Measurements from ENCODE around the gene CBLN1. TPM values are rescaled to one million over a fixed set of nuclear protein-coding genes. Genes with fewer than 3 reads are reported as not detected.
A peak's percentile ranks its signal among the peaks of the same experiment; 100 is the strongest.

CBLN1 gene
- total RNA-seq, 1 experiment from 2014 or later = 5.6 TPM

DNA sequence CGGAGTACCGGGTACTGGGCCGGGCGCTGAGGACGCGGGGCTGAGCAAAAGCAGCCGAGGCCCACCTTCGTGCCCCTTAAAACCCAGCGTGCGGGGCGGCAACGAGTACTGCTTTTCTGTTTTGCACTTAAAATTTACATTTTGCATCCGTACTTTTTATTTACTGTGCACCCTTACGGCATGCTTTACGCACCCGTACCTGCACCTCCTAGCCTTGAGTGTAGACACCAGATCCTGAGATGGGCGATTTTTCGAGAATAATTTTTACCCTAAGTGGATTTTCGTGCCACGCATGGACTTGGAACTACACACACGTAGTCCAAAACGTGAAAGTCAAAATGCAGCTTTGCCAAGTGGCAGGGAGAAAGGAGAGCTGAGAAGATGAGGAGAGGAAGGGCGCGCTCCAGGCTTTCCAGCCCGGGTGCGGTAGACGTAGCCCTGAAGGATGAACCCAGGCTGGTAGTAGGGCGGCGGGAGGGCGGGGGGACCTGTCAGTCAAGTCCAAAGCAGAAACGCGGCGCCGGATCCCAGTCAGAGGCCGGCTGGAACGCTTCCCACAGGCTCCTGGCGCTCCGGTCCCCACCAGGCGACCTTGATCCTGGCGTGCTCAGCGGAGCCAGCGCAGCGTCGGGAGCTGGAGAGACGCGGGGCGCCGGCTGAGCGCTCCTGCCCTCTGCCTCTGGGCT lies 1.2 kb upstream of the CBLN1 start:
- peaks cover 77% of the 10 kb centered on the region for H3K27me3 Mint-ChIP-seq (ENCODE audit: low read depth)
- H3K9me3 Mint-ChIP-seq = no peaks in the 10 kb centered on the region
- CTCF ChIA-PET = interaction anchor here (0.6 to 2.5 kb wide), 14 partner anchors 10 to 660 kb away, joined by 3 to 12 read pairs (median 4); no protein-coding TSS in a partner anchor
- POLR2A ChIA-PET = no interaction called here
- no peaks in the 10 kb centered on the region for H3K36me3 Mint-ChIP-seq
- DNase-seq (ENCODE audit: low spot score) = peak; percentile 75
- H3K4me3 Mint-ChIP-seq = peak overlapping the region; percentile 88
- ATAC-seq = peak; percentile 6; the same call in 1 of the 2 replicates
- TF ChIP-seq, protein P1, sequence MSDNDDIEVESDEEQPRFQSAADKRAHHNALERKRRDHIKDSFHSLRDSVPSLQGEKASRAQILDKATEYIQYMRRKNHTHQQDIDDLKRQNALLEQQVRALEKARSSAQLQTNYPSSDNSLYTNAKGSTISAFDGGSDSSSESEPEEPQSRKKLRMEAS (CRISPR knock-in tag; IDR thresholded peaks at IDR 0.05) = peak; percentile 17; the same call in 1 of the 2 replicates
- TF ChIP-seq JUN (CRISPR knock-in tag; IDR thresholded peaks at IDR 0.05) (no peak), PRDM15 (CRISPR knock-in tag; IDR thresholded peaks at IDR 0.05) (peak; percentile 76), FOXK1 (CRISPR knock-in tag; IDR thresholded peaks at IDR 0.05) (no peak), EMX1 (CRISPR knock-in tag; IDR thresholded peaks at IDR 0.05) (no peak), SMAD3 (CRISPR knock-in tag; IDR thresholded peaks at IDR 0.05; ENCODE audit: borderline replicate concordance) (no peak), KAT7 (CRISPR knock-in tag; IDR thresholded peaks at IDR 0.05; ENCODE audit: borderline replicate concordance) (no peak)
- H3K4me1 Mint-ChIP-seq = peaks cover 45% of the 10 kb centered on the region
- H3K27ac Mint-ChIP-seq = no peak overlapping the region; the same call in 1 of the 2 replicates

- Mint-ChIP-seq H3K4me1 (peaks cover 49% of the 10 kb centered on the region), H3K9me3 (no peaks in the 10 kb centered on the region), H3K27me3 (ENCODE audit: low read depth) (peaks cover 85% of the 10 kb centered on the region), H3K36me3 (no peaks in the 10 kb centered on the region), H3K27ac (no peak overlapping the region), H3K4me3 (peak overlapping the region; percentile 88)
- DNase-seq (ENCODE audit: low spot score) (peak; percentile 92), ATAC-seq (peak; percentile 72)
- POLR2A ChIA-PET = no interaction called here
- CTCF ChIA-PET = interaction anchor here (0.6 to 2.5 kb wide), 13 partner anchors 9 to 659 kb away, joined by 3 to 9 read pairs (median 4); no protein-coding TSS in a partner anchor
- TF ChIP-seq GRHL2 (CRISPR knock-in tag; IDR thresholded peaks at IDR 0.05; ENCODE audit: insufficient replicate concordance, severe bottlenecking) = no peak
- no peak for TF ChIP-seq CREM (CRISPR knock-in tag; IDR thresholded peaks at IDR 0.05)
- TF ChIP-seq, protein P2, sequence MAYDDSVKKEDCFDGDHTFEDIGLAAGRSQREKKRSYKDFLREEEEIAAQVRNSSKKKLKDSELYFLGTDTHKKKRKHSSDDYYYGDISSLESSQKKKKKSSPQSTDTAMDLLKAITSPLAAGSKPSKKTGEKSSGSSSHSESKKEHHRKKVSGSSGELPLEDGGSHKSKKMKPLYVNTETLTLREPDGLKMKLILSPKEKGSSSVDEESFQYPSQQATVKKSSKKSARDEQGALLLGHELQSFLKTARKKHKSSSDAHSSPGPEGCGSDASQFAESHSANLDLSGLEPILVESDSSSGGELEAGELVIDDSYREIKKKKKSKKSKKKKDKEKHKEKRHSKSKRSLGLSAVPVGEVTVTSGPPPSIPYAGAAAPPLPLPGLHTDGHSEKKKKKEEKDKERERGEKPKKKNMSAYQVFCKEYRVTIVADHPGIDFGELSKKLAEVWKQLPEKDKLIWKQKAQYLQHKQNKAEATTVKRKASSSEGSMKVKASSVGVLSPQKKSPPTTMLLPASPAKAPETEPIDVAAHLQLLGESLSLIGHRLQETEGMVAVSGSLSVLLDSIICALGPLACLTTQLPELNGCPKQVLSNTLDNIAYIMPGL (CRISPR knock-in tag; IDR thresholded peaks at IDR 0.05) = 0 out of 2 replicates have a peak, but pooled peaks have one; percentile 7
- no peak for TF ChIP-seq TCF7 (CRISPR knock-in tag; IDR thresholded peaks at IDR 0.05; ENCODE audit: low read depth)
- no peak for TF ChIP-seq GABPB1 (CRISPR knock-in tag; IDR thresholded peaks at IDR 0.05)
- no peak for TF ChIP-seq ZBTB21 (CRISPR knock-in tag; IDR thresholded peaks at IDR 0.05; ENCODE audit: borderline replicate concordance)
- no peak for TF ChIP-seq ZNF671 (CRISPR knock-in tag; IDR thresholded peaks at IDR 0.05)
- TF ChIP-seq, protein P3, sequence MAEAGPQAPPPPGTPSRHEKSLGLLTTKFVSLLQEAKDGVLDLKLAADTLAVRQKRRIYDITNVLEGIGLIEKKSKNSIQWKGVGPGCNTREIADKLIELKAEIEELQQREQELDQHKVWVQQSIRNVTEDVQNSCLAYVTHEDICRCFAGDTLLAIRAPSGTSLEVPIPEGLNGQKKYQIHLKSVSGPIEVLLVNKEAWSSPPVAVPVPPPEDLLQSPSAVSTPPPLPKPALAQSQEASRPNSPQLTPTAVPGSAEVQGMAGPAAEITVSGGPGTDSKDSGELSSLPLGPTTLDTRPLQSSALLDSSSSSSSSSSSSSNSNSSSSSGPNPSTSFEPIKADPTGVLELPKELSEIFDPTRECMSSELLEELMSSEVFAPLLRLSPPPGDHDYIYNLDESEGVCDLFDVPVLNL (CRISPR knock-in tag; IDR thresholded peaks at IDR 0.05; ENCODE audit: borderline replicate concordance, low read depth) = no peak
- peak; percentile 41; the same call in 1 of the 2 replicates for TF ChIP-seq USF1 (CRISPR knock-in tag; IDR thresholded peaks at IDR 0.05)
- peak; percentile 81 for TF ChIP-seq USF2 (CRISPR knock-in tag; IDR thresholded peaks at IDR 0.05)
- no peak for TF ChIP-seq SOX15 (CRISPR knock-in tag; IDR thresholded peaks at IDR 0.05)
- TF ChIP-seq, protein P4, sequence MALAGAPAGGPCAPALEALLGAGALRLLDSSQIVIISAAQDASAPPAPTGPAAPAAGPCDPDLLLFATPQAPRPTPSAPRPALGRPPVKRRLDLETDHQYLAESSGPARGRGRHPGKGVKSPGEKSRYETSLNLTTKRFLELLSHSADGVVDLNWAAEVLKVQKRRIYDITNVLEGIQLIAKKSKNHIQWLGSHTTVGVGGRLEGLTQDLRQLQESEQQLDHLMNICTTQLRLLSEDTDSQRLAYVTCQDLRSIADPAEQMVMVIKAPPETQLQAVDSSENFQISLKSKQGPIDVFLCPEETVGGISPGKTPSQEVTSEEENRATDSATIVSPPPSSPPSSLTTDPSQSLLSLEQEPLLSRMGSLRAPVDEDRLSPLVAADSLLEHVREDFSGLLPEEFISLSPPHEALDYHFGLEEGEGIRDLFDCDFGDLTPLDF (CRISPR knock-in tag; IDR thresholded peaks at IDR 0.05) = no peak
- no peak for TF ChIP-seq GTF2I (CRISPR knock-in tag; conservative IDR thresholded peaks at IDR 0.05)
- peak; percentile 52; the same call in 1 of the 2 replicates for TF ChIP-seq NFYB (CRISPR knock-in tag; conservative IDR thresholded peaks at IDR 0.05; ENCODE audit: low read depth)
- TF ChIP-seq TEAD4 (CRISPR knock-in tag; IDR thresholded peaks at IDR 0.05) = no peak
Observed at GRCh38 chr16:49281843-49282642, 405 bp upstream of the CBLN1 start.

Measured in WTC11 (cell line).